ENCODE results near the gene PTPRE.

DNA sequence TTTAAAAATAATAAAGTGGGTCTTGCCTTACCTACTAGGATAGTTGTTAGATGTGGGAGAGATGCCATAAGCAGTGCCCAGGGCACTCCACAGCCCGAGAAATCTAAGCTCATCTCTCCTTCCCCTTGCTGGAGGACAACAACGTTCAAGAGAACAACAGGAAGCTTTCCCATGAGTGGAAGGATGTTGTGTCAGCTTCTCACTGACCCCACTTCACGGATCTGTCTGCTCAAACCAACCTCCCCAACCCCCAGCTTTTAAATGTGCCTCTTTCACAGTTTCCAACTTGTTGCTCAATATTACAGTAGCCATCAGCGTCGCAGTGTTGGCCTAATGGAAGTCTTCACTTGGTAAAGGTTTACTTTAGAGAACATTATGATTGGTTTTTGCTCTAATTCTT is 72.1 kb downstream of the PTPRE start:
- TF ChIP-seq, protein P1, sequence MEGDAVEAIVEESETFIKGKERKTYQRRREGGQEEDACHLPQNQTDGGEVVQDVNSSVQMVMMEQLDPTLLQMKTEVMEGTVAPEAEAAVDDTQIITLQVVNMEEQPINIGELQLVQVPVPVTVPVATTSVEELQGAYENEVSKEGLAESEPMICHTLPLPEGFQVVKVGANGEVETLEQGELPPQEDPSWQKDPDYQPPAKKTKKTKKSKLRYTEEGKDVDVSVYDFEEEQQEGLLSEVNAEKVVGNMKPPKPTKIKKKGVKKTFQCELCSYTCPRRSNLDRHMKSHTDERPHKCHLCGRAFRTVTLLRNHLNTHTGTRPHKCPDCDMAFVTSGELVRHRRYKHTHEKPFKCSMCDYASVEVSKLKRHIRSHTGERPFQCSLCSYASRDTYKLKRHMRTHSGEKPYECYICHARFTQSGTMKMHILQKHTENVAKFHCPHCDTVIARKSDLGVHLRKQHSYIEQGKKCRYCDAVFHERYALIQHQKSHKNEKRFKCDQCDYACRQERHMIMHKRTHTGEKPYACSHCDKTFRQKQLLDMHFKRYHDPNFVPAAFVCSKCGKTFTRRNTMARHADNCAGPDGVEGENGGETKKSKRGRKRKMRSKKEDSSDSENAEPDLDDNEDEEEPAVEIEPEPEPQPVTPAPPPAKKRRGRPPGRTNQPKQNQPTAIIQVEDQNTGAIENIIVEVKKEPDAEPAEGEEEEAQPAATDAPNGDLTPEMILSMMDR (IDR thresholded peaks at IDR 0.05; ENCODE audit: low read depth, low read length, poor library complexity, severe bottlenecking): no peak
- no peak for TF ChIP-seq EZH2phosphoT487 (IDR thresholded peaks at IDR 0.05; ENCODE audit: borderline replicate concordance, low read length)
